Renal pelvis (tissue), 4 donors: ENCODE results near the gene TUBE1. TPM values are rescaled to one million over a fixed set of nuclear protein-coding genes. Genes with fewer than 3 reads are reported as not detected.

ENCODE experiments used
- DNase-seq: peaks from one replicate; pipeline ENCODE4 v3.0.0-alpha.2; 2013
- polyA plus RNA-seq, 3 donors: library from polyadenylated mRNA; unstranded; fragments of 120-200 nt; gene quantifications; one replicate each; pipeline ENCODE4 v1.2.1, GENCODE V29; 2013; ENCODE audit not compliant: insufficient read length in 3 of 3

TUBE1 gene
- polyA plus RNA-seq, 3 donors: 22.6 to 49.5 (median 49.1) TPM

GRCh38 chr6:112038756-112039430 is 48.4 kb downstream of the TUBE1 start:
- DNase-seq: no peak

GRCh38 chr6:112038268-112038667 is 49.0 kb downstream of the TUBE1 start:
- no peak for DNase-seq

- DNase-seq: no peak
Measured at GRCh38 chr6:112037783-112038216, 49.5 kb downstream of the TUBE1 start.

- DNase-seq: no peak
Measured at GRCh38 chr6:112036088-112036637, 51.1 kb downstream of the TUBE1 start.

- DNase-seq: no peak
Measured at GRCh38 chr6:112034616-112034995, 52.7 kb downstream of the TUBE1 start.

GRCh38 chr6:112033791-112034615 is 53.3 kb downstream of the TUBE1 start:
- DNase-seq: no peak

GRCh38 chr6:112032728-112033127 is 54.6 kb downstream of the TUBE1 start:
- no peak for DNase-seq

GRCh38 chr6:112031960-112032359 is 55.3 kb downstream of the TUBE1 start:
- no peak for DNase-seq

- DNase-seq: no peak
Measured at GRCh38 chr6:112030961-112031660, 56.2 kb downstream of the TUBE1 start.

GRCh38 chr6:112030206-112030960 is 56.9 kb downstream of the TUBE1 start:
- DNase-seq: no peak

GRCh38 chr6:112029045-112029822 is 58.0 kb downstream of the TUBE1 start:
- no peak for DNase-seq

- DNase-seq: no peak
Measured at GRCh38 chr6:112027942-112028674, 59.2 kb downstream of the TUBE1 start.

- DNase-seq: no peak
Measured at GRCh38 chr6:112026933-112027332, 60.3 kb downstream of the TUBE1 start.

- DNase-seq: no peak
Measured at GRCh38 chr6:112024464-112024863, 62.8 kb downstream of the TUBE1 start.

GRCh38 chr6:112022749-112023148 is 64.5 kb downstream of the TUBE1 start:
- DNase-seq: no peak

- no peak for DNase-seq
Measured at GRCh38 chr6:112021691-112022310, 65.5 kb downstream of the TUBE1 start.
